SH-SY5Y (cell line): ENCODE results near the gene MRC2.

ENCODE experiments used
- GATA2 ChIP-seq: IDR thresholded peaks from 2 replicates; pipeline ENCODE4 v1.6.1; 2011; ENCODE audit warnings: mild to moderate bottlenecking, low read depth, low read length
- GATA3 ChIP-seq: IDR thresholded peaks from 2 replicates; pipeline ENCODE4 v1.6.1; 2011; ENCODE audit warnings: low read depth, mild to moderate bottlenecking, low read length, moderate library complexity

The MRC2 gene

GRCh38 chr17:62739645-62740388 is 112.3 kb downstream of the MRC2 start:
- TF ChIP-seq GATA2 (no peak), GATA3 (no peak)

GRCh38 chr17:62741290-62741689 is 113.8 kb downstream of the MRC2 start:
- TF ChIP-seq GATA3 (no peak), GATA2 (no peak)
